SK-N-SH (cell line): ENCODE data around the gene TRPM8.

Experiments used
- EP300 ChIP-seq, 2 experiments: IDR thresholded peaks; 2 replicates each; pipeline versions ENCODE4 v1.4.0 to v1.6.1; 2012; ENCODE audit warnings: borderline replicate concordance in 1 of 2, low read depth in 1 of 2, low read length in 1 of 2
- RCOR1 ChIP-seq: fragments of 150-350 bp; IDR thresholded peaks from 2 replicates; pipeline ENCODE4 v1.6.1; 2017; ENCODE audit warnings: antibody characterized with exemption, low read length
- USF2 ChIP-seq: fragments of 150-350 bp; IDR thresholded peaks from 2 replicates; pipeline ENCODE4 v1.6.1; 2017; ENCODE audit warnings: antibody characterized with exemption, low read length, low read depth, borderline replicate concordance
- TF ChIP-seq, protein P1 (sequence below): fragments of 200-600 bp; sonication (generic); IDR thresholded peaks from 2 replicates; pipeline ENCODE4 v1.6.1; 2017; ENCODE audit warnings: antibody characterized with exemption, mild to moderate bottlenecking, moderate library complexity

DNA sequence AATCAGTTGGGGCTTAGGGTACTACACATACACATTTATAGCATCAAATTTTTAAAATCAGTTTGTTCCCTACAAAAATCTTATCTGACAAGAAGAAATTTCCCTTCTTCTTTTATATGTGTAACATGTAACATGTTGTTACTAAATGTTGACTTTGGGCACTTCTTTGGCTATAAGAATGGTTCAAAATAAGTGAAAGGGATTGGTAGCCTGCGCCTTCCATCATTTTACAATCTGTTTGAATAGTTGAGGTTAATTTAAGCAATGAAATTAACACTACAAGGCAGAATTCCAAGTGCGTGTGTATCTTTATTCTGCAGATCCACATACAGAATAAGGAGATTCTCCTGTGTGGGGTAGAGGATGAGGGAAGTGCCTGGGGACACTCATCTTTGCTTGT is 103.2 kb downstream of the TRPM8 start:
- TF ChIP-seq RCOR1 (no peak), EP300 (IDR thresholded peaks at IDR 0.05; ENCODE audit: borderline replicate concordance in 1 of 2, low read depth in 1 of 2, low read length in 1 of 2) (no peak), USF2 (no peak)
- TF ChIP-seq, protein P1, sequence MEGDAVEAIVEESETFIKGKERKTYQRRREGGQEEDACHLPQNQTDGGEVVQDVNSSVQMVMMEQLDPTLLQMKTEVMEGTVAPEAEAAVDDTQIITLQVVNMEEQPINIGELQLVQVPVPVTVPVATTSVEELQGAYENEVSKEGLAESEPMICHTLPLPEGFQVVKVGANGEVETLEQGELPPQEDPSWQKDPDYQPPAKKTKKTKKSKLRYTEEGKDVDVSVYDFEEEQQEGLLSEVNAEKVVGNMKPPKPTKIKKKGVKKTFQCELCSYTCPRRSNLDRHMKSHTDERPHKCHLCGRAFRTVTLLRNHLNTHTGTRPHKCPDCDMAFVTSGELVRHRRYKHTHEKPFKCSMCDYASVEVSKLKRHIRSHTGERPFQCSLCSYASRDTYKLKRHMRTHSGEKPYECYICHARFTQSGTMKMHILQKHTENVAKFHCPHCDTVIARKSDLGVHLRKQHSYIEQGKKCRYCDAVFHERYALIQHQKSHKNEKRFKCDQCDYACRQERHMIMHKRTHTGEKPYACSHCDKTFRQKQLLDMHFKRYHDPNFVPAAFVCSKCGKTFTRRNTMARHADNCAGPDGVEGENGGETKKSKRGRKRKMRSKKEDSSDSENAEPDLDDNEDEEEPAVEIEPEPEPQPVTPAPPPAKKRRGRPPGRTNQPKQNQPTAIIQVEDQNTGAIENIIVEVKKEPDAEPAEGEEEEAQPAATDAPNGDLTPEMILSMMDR: no peak
